GM23338 (cell line): ENCODE measurements around the gene CEP89. TPM values are rescaled to one million over a fixed set of nuclear protein-coding genes. Genes with fewer than 3 reads are reported as not detected.

Experiments used
- ATAC-seq: fragments of 200-7000 bp; cut with Tn5 transposase; 3 replicates; pipeline ENCODE4 v1.9.1; 2020
- DNase-seq: peaks from one replicate; pipeline ENCODE4 v3.0.0-alpha.2; 2015; ENCODE audit warnings: low spot score
- H2AFZ ChIP-seq: fragments of 200-600 bp; sonication (generic); 2 replicates; pipeline ENCODE4 v1.8.0; 2016; ENCODE audit warnings: antibody characterized with exemption, mild to moderate bottlenecking, moderate library complexity
- H3F3A ChIP-seq: fragments of 200-600 bp; sonication (generic); replicated peaks from 2 replicates; pipeline ENCODE4 v1.8.0; 2017; ENCODE audit warnings: antibody characterized with exemption, mixed run types, low read depth
- H3K27ac ChIP-seq: fragments of 200-600 bp; sonication (generic); 2 replicates; pipeline ENCODE4 v1.6.1; 2016; ENCODE audit warnings: low read depth
- H3K27me3 ChIP-seq: fragments of 200-600 bp; sonication (generic); 2 replicates; pipeline ENCODE4 v1.8.0; 2016; ENCODE audit warnings: mild to moderate bottlenecking, mixed run types, moderate library complexity; ENCODE audit not compliant: insufficient read depth
- H3K36me3 ChIP-seq: fragments of 200-600 bp; sonication (generic); 2 replicates; pipeline ENCODE4 v1.8.0; 2016; ENCODE audit warnings: mild to moderate bottlenecking; ENCODE audit not compliant: insufficient read depth
- H3K4me1 ChIP-seq: fragments of 200-600 bp; sonication (generic); 2 replicates; pipeline ENCODE4 v1.8.0; 2016; ENCODE audit warnings: mild to moderate bottlenecking, moderate library complexity; ENCODE audit not compliant: insufficient read depth
- H3K4me2 ChIP-seq: fragments of 200-600 bp; sonication (generic); 2 replicates; pipeline ENCODE4 v1.7.1; 2017; ENCODE audit warnings: mixed run types
- H3K4me3 ChIP-seq: fragments of 200-600 bp; sonication (generic); 2 replicates; pipeline ENCODE4 v1.6.1; 2016; ENCODE audit warnings: mixed run types
- H3K79me2 ChIP-seq: fragments of 200-600 bp; sonication (generic); replicated peaks from 2 replicates; pipeline ENCODE4 v1.8.0; 2017; ENCODE audit warnings: mild to moderate bottlenecking; ENCODE audit not compliant: insufficient read depth
- H3K9me2 ChIP-seq: fragments of 200-600 bp; sonication (generic); 2 replicates; pipeline ENCODE4 v1.8.0; 2017; ENCODE audit not compliant: insufficient read depth
- H4K20me1 ChIP-seq: fragments of 200-600 bp; sonication (generic); replicated peaks from 2 replicates; pipeline ENCODE4 v1.8.0; 2017; ENCODE audit warnings: mild to moderate bottlenecking; ENCODE audit not compliant: insufficient read depth
- H3K27ac Mint-ChIP-seq: 2 replicates; pipeline ENCODE4 v1.8.0; 2020; ENCODE audit warnings: inconsistent platforms, mild to moderate bottlenecking, moderate library complexity, mixed read lengths
- H3K27me3 Mint-ChIP-seq: 3 replicates; pipeline ENCODE4 v1.8.0; 2022; ENCODE audit warnings: low read depth, mild to moderate bottlenecking, moderate library complexity, mixed read lengths, inconsistent platforms; ENCODE audit not compliant: insufficient read depth, poor library complexity
- H3K36me3 Mint-ChIP-seq: 3 replicates; pipeline ENCODE4 v1.8.0; 2021; ENCODE audit warnings: low read depth, mild to moderate bottlenecking, inconsistent platforms, moderate library complexity, mixed read lengths
- H3K4me1 Mint-ChIP-seq: 3 replicates; pipeline ENCODE4 v1.8.0; 2020; ENCODE audit warnings: mild to moderate bottlenecking, inconsistent platforms, mixed read lengths
- H3K4me3 Mint-ChIP-seq: 3 replicates; pipeline ENCODE4 v1.8.0; 2021; ENCODE audit warnings: moderate library complexity, mild to moderate bottlenecking, inconsistent platforms, mixed read lengths
- H3K9me3 Mint-ChIP-seq: 3 replicates; pipeline ENCODE4 v1.8.0; 2020; ENCODE audit warnings: moderate library complexity, mild to moderate bottlenecking, inconsistent platforms, mixed read lengths
- CREB1 ChIP-seq: fragments of 250-450 bp; sonication (Bioruptor Pico); IDR thresholded peaks from 2 replicates; pipeline ENCODE4 v1.5.0; 2020; ENCODE audit warnings: low read depth, mild to moderate bottlenecking, moderate library complexity
- CTCF ChIP-seq, 2 experiments: fragments of 200-600 bp in 1 of 2; sonication (generic) in 1 of 2; conservative IDR thresholded peaks; 2 replicates each; pipeline versions ENCODE4 v1.5.1 to v1.6.1; 2016 to 2017; ENCODE audit warnings: antibody characterized with exemption in 2 of 2, low read depth in 2 of 2, mild to moderate bottlenecking in 2 of 2, moderate library complexity in 1 of 2
- ETS1 ChIP-seq: IDR thresholded peaks from 2 replicates; pipeline ENCODE4 v1.6.1; 2016; ENCODE audit warnings: antibody characterized with exemption
- EZH2 ChIP-seq: fragments of 200-600 bp; sonication (generic); IDR thresholded peaks from one replicate; pipeline ENCODE4 v1.8.0; 2017; ENCODE audit warnings: antibody characterized with exemption, mild to moderate bottlenecking, low read depth; ENCODE audit not compliant: unreplicated experiment
- EZH2phosphoT487 ChIP-seq: fragments of 200-600 bp; sonication (generic); IDR thresholded peaks from one replicate; pipeline ENCODE4 v1.8.1; 2018; ENCODE audit warnings: antibody characterized with exemption; ENCODE audit not compliant: unreplicated experiment
- JUNB ChIP-seq: IDR thresholded peaks from one replicate; pipeline ENCODE4 v1.6.1; 2016; ENCODE audit warnings: antibody characterized with exemption; ENCODE audit not compliant: unreplicated experiment
- NANOG ChIP-seq: IDR thresholded peaks from 2 replicates; pipeline ENCODE4 v1.6.1; 2016; ENCODE audit warnings: antibody characterized with exemption, borderline replicate concordance
- POLR2AphosphoS5 ChIP-seq: IDR thresholded peaks from 2 replicates; pipeline ENCODE4 v1.6.1; 2016; ENCODE audit warnings: antibody characterized with exemption, low read depth
- REST ChIP-seq: IDR thresholded peaks from one replicate; pipeline ENCODE4 v1.6.1; 2018; ENCODE audit warnings: antibody characterized with exemption; ENCODE audit not compliant: unreplicated experiment
- STAT1 ChIP-seq: IDR thresholded peaks from one replicate; pipeline ENCODE4 v1.6.1; 2016; ENCODE audit warnings: antibody characterized with exemption; ENCODE audit not compliant: unreplicated experiment
- ZNF114 ChIP-seq: fragments of 250-450 bp; sonication (Bioruptor Pico); IDR thresholded peaks from 2 replicates; pipeline ENCODE4 v1.5.0; 2020; ENCODE audit warnings: mild to moderate bottlenecking, moderate library complexity
- ZNF331 ChIP-seq: fragments of 250-450 bp; sonication (Bioruptor Pico); IDR thresholded peaks from 2 replicates; pipeline ENCODE4 v1.5.0; 2020; ENCODE audit warnings: low read depth, mild to moderate bottlenecking, moderate library complexity
- ZNF462 ChIP-seq: fragments of 250-450 bp; sonication (Bioruptor Pico); IDR thresholded peaks from 2 replicates; pipeline ENCODE4 v1.5.0; 2020; ENCODE audit warnings: mild to moderate bottlenecking, moderate library complexity
- polyA plus RNA-seq: library from polyadenylated mRNA; unstranded; fragments of >200 nt; fragmentation: Nextera tagmentation; extraction: Ambion mirVana; gene quantifications from 2 replicates; pipeline ENCODE4 v1.2.1, GENCODE V29; 2016
- total RNA-seq: library from RNA; depleted of rRNA; stranded (reverse); fragments of >200 nt; shearing (Covaris generic); gene quantifications from 2 replicates; pipeline ENCODE4 v1.2.3, GENCODE V29; 2014

CEP89 gene
- total and polyA plus RNA-seq, 2 experiments from 2014 or later: 13.4 to 17.5 TPM

DNA sequence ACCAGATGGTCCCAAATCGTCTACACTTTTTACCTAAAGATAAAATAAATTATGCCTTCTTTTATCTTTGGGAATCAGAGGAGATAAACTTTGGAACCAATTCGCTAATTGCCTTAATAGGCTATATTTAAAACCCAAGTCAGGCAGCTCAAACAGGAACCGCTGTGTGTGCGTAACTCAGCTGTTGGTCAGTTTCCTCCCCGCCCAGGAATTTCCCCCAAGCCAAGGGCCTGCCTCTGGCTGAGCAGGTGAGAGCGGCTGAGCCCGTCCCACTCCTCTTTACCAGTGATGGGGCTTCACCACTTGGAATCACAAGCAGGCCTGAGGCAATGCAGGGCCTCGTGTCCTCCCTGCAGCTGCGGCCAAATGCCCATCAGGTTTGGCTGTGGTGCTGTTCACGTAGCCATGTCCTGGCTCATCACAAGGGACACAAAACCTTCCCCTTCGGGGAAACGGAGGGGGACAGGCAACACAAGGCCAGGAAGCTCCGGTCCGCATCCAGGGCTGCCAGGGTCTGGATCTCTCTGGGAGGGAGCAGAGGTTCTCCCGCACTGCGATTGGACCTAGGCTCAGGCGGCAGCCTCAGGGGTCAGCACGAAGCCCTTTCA is 101.7 kb downstream of the CEP89 start:
- no peaks in the 10 kb centered on the region for H3K79me2 ChIP-seq
- no peaks in the 10 kb centered on the region for H3K4me1 ChIP-seq
- no peak overlapping the region for H3K4me3 ChIP-seq
- Mint-ChIP-seq H3K4me3 (no peak overlapping the region), H3K27me3 (peaks cover 2% of the 10 kb centered on the region), H3K9me3 (no peaks in the 10 kb centered on the region), H3K36me3 (no peaks in the 10 kb centered on the region), H3K4me1 (peaks cover 6% of the 10 kb centered on the region; the same call in 2 of the 3 replicates), H3K27ac (no peak overlapping the region)
- no peaks in the 10 kb centered on the region for H3F3A ChIP-seq
- peak; percentile 77 for ATAC-seq
- H3K27me3 ChIP-seq: no peaks in the 10 kb centered on the region
- H4K20me1 ChIP-seq: no peaks in the 10 kb centered on the region
- no peak for TF ChIP-seq STAT1
- no peak for TF ChIP-seq EZH2
- no peak for TF ChIP-seq ZNF331
- no peak for TF ChIP-seq NANOG
- no peak for TF ChIP-seq ZNF462 (CRISPR knock-in tag)
- TF ChIP-seq EZH2phosphoT487: no peak
- TF ChIP-seq CTCF (conservative IDR thresholded peaks at IDR 0.05; ENCODE audit: low read depth in 2 of 2): no peak
- no peak for TF ChIP-seq ZNF114 (CRISPR knock-in tag)
- no peak for TF ChIP-seq REST
- TF ChIP-seq POLR2AphosphoS5: no peak
- no peak for TF ChIP-seq ETS1
- TF ChIP-seq JUNB: no peak
- TF ChIP-seq CREB1 (CRISPR knock-in tag): no peak
- DNase-seq: peak; percentile 54
- H2AFZ ChIP-seq: peak overlapping the region; percentile 89
- H3K27ac ChIP-seq: no peak overlapping the region
- no peak overlapping the region for H3K4me2 ChIP-seq
- no peaks in the 10 kb centered on the region; the same call in 1 of the 2 replicates for H3K9me2 ChIP-seq
- H3K36me3 ChIP-seq: no peaks in the 10 kb centered on the region
